ENCODE results near the gene LYPD6.

DNA sequence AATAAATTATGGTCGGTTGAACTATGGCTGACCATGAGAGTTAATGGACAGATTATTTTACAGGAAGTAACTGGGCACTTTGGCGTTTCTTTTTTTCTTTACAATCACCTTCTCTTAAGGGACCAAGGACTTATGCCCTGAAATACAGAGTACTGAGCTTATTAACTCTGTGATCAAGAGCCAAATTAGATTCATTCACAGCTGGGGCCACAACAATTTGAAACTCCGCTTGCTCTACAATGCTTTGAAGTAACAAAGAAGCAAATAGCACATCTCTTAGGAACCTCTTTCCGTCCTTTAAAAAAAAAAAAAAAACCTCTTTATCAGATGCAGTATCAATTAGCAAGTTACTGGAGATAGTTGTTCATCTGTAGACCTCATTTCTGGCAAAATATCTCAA, 112.0 kb downstream of the LYPD6 start:
- TF ChIP-seq, protein P1, sequence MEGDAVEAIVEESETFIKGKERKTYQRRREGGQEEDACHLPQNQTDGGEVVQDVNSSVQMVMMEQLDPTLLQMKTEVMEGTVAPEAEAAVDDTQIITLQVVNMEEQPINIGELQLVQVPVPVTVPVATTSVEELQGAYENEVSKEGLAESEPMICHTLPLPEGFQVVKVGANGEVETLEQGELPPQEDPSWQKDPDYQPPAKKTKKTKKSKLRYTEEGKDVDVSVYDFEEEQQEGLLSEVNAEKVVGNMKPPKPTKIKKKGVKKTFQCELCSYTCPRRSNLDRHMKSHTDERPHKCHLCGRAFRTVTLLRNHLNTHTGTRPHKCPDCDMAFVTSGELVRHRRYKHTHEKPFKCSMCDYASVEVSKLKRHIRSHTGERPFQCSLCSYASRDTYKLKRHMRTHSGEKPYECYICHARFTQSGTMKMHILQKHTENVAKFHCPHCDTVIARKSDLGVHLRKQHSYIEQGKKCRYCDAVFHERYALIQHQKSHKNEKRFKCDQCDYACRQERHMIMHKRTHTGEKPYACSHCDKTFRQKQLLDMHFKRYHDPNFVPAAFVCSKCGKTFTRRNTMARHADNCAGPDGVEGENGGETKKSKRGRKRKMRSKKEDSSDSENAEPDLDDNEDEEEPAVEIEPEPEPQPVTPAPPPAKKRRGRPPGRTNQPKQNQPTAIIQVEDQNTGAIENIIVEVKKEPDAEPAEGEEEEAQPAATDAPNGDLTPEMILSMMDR (IDR thresholded peaks at IDR 0.05): no peak
- TF ChIP-seq POLR2A (IDR thresholded peaks at IDR 0.05): no peak
